Panc1 (cell line): ENCODE measurements around the gene RAC3.

ENCODE experiments used
- POLR2AphosphoS5 ChIP-seq: IDR thresholded peaks from 2 replicates; pipeline ENCODE4 v1.6.1; 2012; ENCODE audit warnings: mild to moderate bottlenecking, low read depth, low read length, moderate library complexity
- SIN3A ChIP-seq: IDR thresholded peaks from 2 replicates; pipeline ENCODE4 v1.6.1; 2012; ENCODE audit warnings: low read depth, mild to moderate bottlenecking, low read length, moderate library complexity, borderline replicate concordance; ENCODE audit not compliant: insufficient read depth
- TCF7L2 ChIP-seq: IDR thresholded peaks from 2 replicates; pipeline ENCODE4 v1.6.1; 2011; ENCODE audit warnings: mild to moderate bottlenecking, low read depth, low read length, inconsistent platforms
- TF ChIP-seq, protein P1 (sequence below): fragments of 450-650 bp; IDR thresholded peaks from 2 replicates; pipeline ENCODE4 v1.5.1; 2017; ENCODE audit warnings: mild to moderate bottlenecking
- TF ChIP-seq, protein P2 (sequence below), 2 experiments: IDR thresholded peaks; 2 replicates each; pipeline ENCODE4 v1.6.1; 2011 to 2012; ENCODE audit warnings: low read depth in 2 of 2, control low read depth in 1 of 2, low read length in 1 of 2, mild to moderate bottlenecking in 1 of 2, moderate library complexity in 1 of 2; ENCODE audit not compliant: insufficient read depth in 1 of 2

DNA sequence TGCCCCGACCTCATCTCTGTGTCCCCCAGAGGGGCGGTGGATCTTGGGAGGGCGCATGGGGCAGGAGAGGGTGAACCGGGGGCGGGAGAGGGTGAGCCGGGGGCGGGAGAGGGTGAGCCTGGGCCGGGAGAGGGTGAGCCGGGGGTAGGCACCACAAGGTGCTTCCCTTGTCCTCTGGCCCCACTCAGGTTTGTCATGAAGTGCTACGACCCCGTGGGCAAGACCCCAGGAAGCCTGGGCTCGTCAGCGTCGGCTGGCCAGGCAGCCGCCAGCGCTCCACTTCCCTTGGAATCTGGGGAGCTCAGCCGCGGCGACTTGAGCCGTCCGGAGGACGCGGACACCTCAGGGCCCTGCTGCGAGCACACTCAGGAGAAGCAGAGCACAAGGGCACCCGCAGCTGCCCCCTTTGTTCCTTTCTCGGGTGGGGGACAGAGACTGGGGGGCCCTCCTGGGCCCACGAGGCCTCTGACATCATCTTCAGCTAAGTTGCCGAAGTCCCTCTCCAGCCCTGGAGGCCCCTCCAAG lies 35.2 kb upstream of the RAC3 start:
- TF ChIP-seq SIN3A (no peak), POLR2AphosphoS5 (no peak), TCF7L2 (no peak)
- TF ChIP-seq, protein P1, sequence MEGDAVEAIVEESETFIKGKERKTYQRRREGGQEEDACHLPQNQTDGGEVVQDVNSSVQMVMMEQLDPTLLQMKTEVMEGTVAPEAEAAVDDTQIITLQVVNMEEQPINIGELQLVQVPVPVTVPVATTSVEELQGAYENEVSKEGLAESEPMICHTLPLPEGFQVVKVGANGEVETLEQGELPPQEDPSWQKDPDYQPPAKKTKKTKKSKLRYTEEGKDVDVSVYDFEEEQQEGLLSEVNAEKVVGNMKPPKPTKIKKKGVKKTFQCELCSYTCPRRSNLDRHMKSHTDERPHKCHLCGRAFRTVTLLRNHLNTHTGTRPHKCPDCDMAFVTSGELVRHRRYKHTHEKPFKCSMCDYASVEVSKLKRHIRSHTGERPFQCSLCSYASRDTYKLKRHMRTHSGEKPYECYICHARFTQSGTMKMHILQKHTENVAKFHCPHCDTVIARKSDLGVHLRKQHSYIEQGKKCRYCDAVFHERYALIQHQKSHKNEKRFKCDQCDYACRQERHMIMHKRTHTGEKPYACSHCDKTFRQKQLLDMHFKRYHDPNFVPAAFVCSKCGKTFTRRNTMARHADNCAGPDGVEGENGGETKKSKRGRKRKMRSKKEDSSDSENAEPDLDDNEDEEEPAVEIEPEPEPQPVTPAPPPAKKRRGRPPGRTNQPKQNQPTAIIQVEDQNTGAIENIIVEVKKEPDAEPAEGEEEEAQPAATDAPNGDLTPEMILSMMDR = no peak
- TF ChIP-seq, protein P2, sequence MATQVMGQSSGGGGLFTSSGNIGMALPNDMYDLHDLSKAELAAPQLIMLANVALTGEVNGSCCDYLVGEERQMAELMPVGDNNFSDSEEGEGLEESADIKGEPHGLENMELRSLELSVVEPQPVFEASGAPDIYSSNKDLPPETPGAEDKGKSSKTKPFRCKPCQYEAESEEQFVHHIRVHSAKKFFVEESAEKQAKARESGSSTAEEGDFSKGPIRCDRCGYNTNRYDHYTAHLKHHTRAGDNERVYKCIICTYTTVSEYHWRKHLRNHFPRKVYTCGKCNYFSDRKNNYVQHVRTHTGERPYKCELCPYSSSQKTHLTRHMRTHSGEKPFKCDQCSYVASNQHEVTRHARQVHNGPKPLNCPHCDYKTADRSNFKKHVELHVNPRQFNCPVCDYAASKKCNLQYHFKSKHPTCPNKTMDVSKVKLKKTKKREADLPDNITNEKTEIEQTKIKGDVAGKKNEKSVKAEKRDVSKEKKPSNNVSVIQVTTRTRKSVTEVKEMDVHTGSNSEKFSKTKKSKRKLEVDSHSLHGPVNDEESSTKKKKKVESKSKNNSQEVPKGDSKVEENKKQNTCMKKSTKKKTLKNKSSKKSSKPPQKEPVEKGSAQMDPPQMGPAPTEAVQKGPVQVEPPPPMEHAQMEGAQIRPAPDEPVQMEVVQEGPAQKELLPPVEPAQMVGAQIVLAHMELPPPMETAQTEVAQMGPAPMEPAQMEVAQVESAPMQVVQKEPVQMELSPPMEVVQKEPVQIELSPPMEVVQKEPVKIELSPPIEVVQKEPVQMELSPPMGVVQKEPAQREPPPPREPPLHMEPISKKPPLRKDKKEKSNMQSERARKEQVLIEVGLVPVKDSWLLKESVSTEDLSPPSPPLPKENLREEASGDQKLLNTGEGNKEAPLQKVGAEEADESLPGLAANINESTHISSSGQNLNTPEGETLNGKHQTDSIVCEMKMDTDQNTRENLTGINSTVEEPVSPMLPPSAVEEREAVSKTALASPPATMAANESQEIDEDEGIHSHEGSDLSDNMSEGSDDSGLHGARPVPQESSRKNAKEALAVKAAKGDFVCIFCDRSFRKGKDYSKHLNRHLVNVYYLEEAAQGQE (IDR thresholded peaks at IDR 0.05; ENCODE audit: insufficient read depth in 1 of 2, low read depth in 2 of 2, low read length in 1 of 2) = no peak
